Left cardiac atrium (tissue), 4 donors: Measurements from ENCODE around the gene LGALS1. TPM values are rescaled to one million over a fixed set of nuclear protein-coding genes. Genes with fewer than 3 reads are reported as not detected.

ENCODE experiments used
- ATAC-seq, 2 donors: fragments of 200-7000 bp; cut with Tn5 transposase; one replicate each; pipeline ENCODE4 v1.9.1; 2020; ENCODE audit warnings: mild to moderate bottlenecking in 2 of 2, moderate library complexity in 2 of 2
- DNase-seq: peaks from one replicate; pipeline ENCODE4 v3.0.0-alpha.2; 2020
- intact Hi-C, 2 donors: fragments of 100-400 bp; cut with DNase I; formaldehyde crosslinking; loops; one replicate each; pipeline versions ENCODE4 v1.14.1 to v1.15.1; 2022 to 2023
- long read RNA-seq: library from polyadenylated mRNA; unstranded; transcript quantifications from one replicate; pipeline ENCODE4 v2.0.0, GENCODE V29; 2021
- total RNA-seq, 2 donors: library from RNA; stranded (reverse); fragmentation: NEBNext Ultra II Directional; extraction: Animal tissue kit (Norgen Biotek cat#: 25700); gene quantifications; one replicate each; pipeline ENCODE4 v1.2.1, GENCODE V29; 2021
- donor health status: DM: no; HTN: yes; CAD: no.
- donor health status: DM: no; HTN: yes; CAD: no; lungs with severe emphysema.
- donor health status: DM: yes; HTN: yes; CAD: no.
- donor health status: Dilated cardiomyopathy.

Gene LGALS1
- total RNA-seq = 100 to 1,000 TPM; 599 to 917 TPM
- long read RNA-seq, transcript LGALS1-201 (4 exons, 560 nt) = major isoform, 17 of 17 reads
- long read RNA-seq, partial matches to known transcripts = 0 of 17 reads
- long read RNA-seq, other reads (novel, unspliced or antisense) = 0 of 17 reads

GRCh38 chr22:37674951-37675929 lies at the start of gene LGALS1:
TSS of gene LGALS1 (plus strand) at chr22:37675636. CDS start at chr22:37675703, 67 bp downstream.
- DNase-seq (peak; percentile 97), ATAC-seq (peak; percentile 87 to 89)
- intact Hi-C loops = no loop called here

GRCh38 chr22:37625737-37626136 lies 49.7 kb upstream of the LGALS1 start:
- no peak for DNase-seq
- no peak for ATAC-seq
- intact Hi-C loops = no loop called here

GRCh38 chr22:37626144-37626543 lies 49.3 kb upstream of the LGALS1 start:
- peak; percentile 68 for DNase-seq
- ATAC-seq = peak; percentile 61 to 85
- intact Hi-C loops = no loop called here

- no peak for ATAC-seq
- intact Hi-C loops = no loop called here
These were observed 48.8 kb upstream of the LGALS1 start for GRCh38 chr22:37626556-37627075.

DNA sequence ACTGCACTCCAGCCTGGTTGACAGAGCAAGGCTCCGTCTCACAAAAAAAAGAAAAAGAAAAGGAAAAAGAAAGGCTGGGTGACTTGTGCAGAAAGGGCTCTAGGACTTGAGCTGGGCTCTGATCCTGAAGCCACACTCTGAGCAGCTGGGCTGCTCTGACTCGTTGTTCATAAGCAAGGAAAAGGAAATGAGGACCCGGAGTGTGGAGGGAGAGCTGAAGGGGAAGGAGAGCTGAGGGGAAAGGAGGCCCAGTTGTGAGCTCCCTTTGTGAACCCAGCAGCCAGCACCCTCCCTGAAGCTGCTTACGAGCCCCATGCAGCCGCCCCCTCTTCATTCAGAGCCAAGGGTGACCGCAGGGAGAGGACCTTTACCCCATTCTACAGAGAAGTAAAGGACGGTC lies 48.3 kb upstream of the LGALS1 start:
- DNase-seq (no peak), ATAC-seq (no peak)
- intact Hi-C loops = no loop called here

More at GRCh38 chr22:37626556-37627075, 48.8 kb upstream of the LGALS1 start:
- no peak for DNase-seq

- no peak for ATAC-seq
- no peak for DNase-seq
- intact Hi-C loops = no loop called here
These were observed 47.9 kb upstream of the LGALS1 start for GRCh38 chr22:37627545-37627944.

- intact Hi-C loops = no loop called here
- ATAC-seq (no peak), DNase-seq (no peak)
These were observed 46.6 kb upstream of the LGALS1 start for GRCh38 chr22:37628830-37629229.

- intact Hi-C loops = no loop called here
- ATAC-seq (no peak), DNase-seq (no peak)
These were observed 45.5 kb upstream of the LGALS1 start for GRCh38 chr22:37629928-37630327.

DNA sequence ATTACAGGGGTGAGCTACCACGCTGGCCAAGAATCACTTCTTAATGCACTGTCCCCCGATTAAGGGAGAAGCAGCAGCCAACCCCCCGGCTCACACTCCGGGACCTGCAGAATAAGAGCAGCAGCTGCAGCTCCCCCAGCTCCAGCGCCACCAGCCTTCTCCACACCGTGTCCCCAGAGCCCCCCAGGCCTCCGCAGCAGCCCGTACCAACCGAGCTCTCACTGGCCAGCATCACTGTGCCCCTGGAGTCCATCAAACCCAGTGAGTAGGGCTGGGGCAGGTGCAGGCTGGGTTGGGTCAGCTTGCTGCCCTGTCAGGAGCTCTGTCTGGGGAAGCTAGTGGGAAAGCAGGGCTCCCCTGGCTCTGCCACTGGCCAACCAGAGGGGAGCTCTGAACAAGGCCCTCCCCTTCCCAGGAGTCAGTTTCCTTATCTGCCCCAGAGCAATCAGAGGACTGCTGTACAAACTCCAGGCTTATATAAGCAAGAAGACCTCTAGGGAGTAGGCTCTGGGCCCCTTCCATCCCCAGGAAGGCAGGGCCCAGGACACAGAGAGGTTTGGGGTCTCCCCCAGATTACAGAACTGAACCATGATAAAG lies 44.5 kb upstream of the LGALS1 start:
- intact Hi-C loops = no loop called here
- DNase-seq (no peak), ATAC-seq (no peak)

- intact Hi-C loops = no loop called here
- DNase-seq (no peak), ATAC-seq (no peak)
These were observed 43.8 kb upstream of the LGALS1 start for GRCh38 chr22:37631448-37632173.

DNA sequence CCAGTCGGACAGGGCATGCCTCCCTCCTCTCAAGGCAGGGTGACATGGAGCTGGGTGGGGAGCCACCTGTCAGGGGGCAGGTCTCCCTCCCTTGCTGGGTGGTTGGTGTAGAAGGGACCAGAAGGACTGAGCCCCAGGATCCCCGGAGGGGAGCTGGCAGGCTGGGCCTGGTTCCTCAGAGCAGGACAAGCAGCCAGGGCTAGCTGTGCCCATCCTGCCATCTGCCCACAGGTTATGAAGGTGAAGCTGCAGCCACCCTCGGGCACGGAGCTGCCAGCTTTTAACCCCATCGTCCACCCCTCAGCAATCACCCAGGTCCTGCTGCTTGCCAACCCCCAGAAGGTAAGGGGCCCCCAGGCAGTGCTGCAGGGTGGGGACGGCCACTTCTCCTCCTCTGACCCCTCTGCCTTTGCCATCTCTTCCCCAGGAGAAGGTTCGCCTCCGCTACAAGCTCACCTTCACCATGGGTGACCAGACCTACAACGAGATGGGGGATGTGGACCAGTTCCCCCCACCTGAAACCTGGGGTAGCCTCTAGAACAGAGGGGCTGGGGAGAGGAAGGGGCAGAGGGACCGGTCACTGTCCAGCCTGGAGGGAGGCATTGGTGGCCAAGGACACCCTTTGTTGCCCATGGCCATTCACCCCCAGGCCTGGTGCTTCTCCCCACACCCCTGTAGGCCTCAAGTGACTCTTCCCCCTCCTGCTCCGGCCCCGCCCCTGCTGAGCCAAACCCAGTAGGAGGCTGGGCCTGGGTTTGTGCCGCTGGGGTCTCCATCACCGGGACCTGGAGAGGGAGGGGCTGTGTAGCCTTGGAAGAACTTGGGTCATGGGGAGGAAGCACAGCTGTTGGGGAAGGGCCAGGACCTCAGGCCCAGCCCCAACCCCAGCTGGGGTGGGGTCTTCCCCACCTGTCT lies 43.0 kb upstream of the LGALS1 start:
- DNase-seq (no peak), ATAC-seq (peak in 1 of 2 donors; percentile 0)
- intact Hi-C loops = no loop called here

GRCh38 chr22:37633089-37633624 lies 42.3 kb upstream of the LGALS1 start:
- DNase-seq (no peak), ATAC-seq (peak in 1 of 2 donors; percentile 1)
- intact Hi-C loops = no loop called here

- peak; percentile 87 for DNase-seq
- intact Hi-C loops = no loop called here
- peak; percentile 86 to 87 for ATAC-seq
These were observed 41.6 kb upstream of the LGALS1 start for GRCh38 chr22:37633625-37634416.

DNA sequence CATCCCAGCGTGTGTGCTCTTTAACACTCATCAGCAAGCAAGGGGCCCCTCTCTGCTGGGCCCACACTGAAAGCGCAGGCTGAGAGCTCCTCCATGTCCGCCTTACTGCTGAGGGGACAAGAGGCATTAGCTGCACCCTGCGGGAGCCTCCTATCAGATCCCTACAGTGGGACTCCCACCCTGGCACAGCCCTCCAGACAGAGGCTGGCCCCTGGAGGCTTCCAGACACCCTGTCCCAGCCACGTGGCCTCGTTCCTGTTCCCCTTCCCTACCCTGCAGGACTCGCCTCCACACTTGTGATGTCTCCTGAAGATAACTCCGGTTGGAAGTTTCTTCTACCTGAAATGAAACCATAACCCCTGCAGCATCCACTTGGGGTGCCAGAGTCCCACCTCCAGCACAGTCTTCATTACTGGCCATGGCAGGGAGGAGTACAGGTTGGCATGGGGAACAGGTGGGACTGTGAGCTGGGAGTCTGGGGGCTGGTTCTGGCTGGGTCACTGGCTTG lies 41.0 kb upstream of the LGALS1 start:
- no peak for DNase-seq
- peak; percentile 1 to 21 for ATAC-seq
- intact Hi-C loops = no loop called here

GRCh38 chr22:37635157-37635556 lies 40.3 kb upstream of the LGALS1 start:
- no peak for ATAC-seq
- intact Hi-C loops = no loop called here

GRCh38 chr22:37636186-37636948 lies 39.1 kb upstream of the LGALS1 start:
- ATAC-seq = no peak
- no peak for DNase-seq
- intact Hi-C loops = no loop called here

More at GRCh38 chr22:37635157-37635556, 40.3 kb upstream of the LGALS1 start:
- DNase-seq = no peak
